ENCODE results near the gene SLC25A24.
"Not testable (repeated sequence)": the region's sequence is repeated elsewhere in the genome, so short reads cannot be mapped to it uniquely, and the experiment has no call there.

SLC25A24 gene
- 23.9 to 76.0 (median 30.2) reads per million in 3 experiments for total RNA-seq

- peak; percentile 76 for DNase-seq
These were observed at the start of gene SLC25A24 for GRCh38 chr1:108199781-108200686. Gene SLC25A24, minus strand, starts transcription at chr1:108200343. Its CDS starts 205 bp downstream, at chr1:108200138.

DNA sequence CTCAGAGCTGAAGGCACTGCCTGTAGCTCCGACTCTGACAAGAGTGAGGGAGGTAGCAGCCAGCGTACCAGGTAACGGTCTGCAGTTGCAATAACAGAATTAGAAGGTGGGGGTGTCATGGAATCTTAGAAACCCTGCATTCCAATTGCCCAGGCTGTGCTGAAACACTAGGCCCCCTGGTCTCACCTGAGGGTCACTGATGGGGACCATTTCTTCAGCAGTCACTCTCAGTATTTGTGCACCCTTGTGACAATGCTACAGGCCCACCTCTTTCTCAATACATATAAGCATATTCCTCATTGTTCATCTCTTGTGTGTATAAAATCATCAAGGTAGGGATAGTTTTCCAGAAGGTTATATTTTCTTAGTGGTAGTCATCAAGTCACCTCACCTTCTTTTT, 43.8 kb upstream of the SLC25A24 start, which contains the start of gene NBPF4:
NBPF4 (minus strand) TSS at position 101 of the 400 bp plus-strand sequence. CDS start 315 bp downstream, outside the sequence.
- not testable (repeated sequence) for DNase-seq

- not testable (repeated sequence) for DNase-seq
These were observed 39.3 kb upstream of the SLC25A24 start for GRCh38 chr1:108239426-108239825.

DNA sequence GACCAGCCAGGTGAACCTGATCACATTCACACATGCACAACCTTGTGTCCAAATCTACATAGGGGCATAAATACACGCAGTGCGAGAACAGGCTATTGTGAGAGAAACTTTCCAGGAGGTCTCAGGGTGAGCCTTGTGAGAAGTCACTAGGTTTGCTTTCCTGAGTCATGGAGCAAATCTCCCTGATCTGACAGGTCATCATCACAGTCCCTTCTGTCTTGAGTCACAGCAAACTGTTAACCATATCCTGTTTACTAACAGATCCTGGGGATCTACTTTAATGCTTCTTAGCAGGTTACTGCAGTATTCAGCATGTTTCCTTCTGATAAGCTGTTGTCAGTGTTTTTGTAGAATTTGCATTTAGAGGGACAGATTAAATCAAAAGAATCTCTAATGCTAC, 35.2 kb upstream of the SLC25A24 start:
- not testable (repeated sequence) for DNase-seq

GRCh38 chr1:108232183-108232582, 32.0 kb upstream of the SLC25A24 start:
- not testable (repeated sequence) for DNase-seq

DNA sequence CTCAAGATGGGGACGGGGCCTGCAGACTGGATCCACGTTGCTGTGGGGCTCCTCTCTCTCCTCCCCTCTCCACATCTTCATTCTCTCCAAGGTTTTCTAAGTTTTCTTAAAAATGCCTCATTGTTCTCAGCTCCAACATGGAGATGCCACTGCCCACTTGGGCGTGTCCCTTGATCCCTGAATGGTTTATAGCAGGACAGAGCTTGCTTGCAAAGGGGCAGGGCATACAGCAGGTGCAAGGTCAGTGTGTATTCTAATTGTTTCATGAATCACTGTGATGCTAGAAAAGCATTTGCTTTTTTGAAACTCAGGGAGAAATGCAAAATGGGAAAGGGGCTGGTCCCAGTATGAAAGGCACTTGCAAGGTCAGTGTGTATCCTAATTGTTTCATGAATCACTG, 29.8 kb upstream of the SLC25A24 start:
- DNase-seq: not testable (repeated sequence)

- DNase-seq: not testable (repeated sequence)
These were observed 27.6 kb upstream of the SLC25A24 start for GRCh38 chr1:108227772-108228171.

GRCh38 chr1:108226855-108227254, 26.7 kb upstream of the SLC25A24 start:
- not testable (repeated sequence) for DNase-seq

- not testable (repeated sequence) for DNase-seq
These were observed 23.1 kb upstream of the SLC25A24 start for GRCh38 chr1:108223226-108223625.

GRCh38 chr1:108217515-108218174, 17.5 kb upstream of the SLC25A24 start:
- not testable (repeated sequence) for DNase-seq

DNA sequence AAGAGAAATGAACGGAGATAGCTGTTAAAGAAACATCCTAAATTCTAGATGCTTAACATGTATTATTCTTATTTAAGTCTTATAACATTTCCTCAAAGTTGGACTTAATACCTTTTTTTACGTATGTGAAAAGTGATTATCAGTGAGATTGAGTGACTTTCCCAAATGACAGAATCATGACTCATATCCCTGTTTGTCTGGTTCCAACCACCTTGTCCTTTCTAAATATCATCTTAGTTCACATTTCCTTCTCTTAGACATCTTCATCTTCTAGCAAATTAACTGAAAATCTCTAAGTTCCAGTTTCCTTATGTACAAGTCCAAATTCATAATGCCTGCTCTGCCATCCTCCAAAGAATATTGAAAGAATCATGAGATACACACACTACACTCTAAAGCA, 16.9 kb upstream of the SLC25A24 start:
- DNase-seq: not testable (repeated sequence)

- not testable (repeated sequence) for DNase-seq
These were observed 16.1 kb upstream of the SLC25A24 start for GRCh38 chr1:108216028-108216890.

DNA sequence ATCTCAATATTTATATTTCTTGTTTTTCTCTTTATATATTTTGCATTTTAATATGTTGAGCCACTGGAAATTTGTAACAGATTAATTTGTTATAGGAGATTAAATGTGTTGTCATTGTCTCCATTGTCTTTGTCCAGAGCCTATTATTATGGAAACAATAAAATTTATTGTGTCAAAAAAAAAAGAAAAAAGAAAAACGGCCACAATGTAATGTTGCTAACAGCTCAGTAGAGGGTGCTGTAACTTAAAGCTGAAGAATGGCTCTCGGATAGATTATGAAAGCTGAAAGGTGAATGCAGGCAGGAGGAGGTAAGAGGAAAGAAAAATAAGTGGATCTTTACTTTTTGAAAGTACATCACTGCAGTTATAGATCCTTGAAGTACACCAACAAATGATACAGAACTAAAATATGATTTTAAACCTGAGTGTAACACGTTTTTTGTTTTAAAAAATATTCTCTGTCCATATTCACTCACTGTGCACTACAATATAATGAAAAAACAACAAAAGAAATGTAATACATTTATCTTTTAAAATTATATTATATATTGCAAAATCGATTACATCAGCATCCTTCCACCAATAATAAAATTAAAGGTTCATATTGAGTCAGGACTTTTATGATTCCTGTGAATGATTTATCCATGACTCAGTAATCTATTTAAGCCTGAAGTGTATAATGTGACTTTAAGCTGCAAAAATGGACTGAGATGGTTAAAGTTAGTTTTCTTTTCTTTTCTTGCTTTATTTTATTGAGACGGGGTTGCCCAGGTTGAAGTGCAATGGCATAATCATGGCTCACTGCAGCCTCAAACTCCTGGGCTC, 14.7 kb upstream of the SLC25A24 start:
- peak; percentile 19 for DNase-seq

GRCh38 chr1:108211014-108211413, 10.9 kb upstream of the SLC25A24 start:
- DNase-seq: no peak

- DNase-seq: peak; percentile 5
These were observed 9.4 kb upstream of the SLC25A24 start for GRCh38 chr1:108209456-108210108.

GRCh38 chr1:108208724-108209446, 8.7 kb upstream of the SLC25A24 start:
- no peak for DNase-seq

GRCh38 chr1:108203582-108203981, 3.4 kb upstream of the SLC25A24 start:
- not testable (repeated sequence) for DNase-seq

DNA sequence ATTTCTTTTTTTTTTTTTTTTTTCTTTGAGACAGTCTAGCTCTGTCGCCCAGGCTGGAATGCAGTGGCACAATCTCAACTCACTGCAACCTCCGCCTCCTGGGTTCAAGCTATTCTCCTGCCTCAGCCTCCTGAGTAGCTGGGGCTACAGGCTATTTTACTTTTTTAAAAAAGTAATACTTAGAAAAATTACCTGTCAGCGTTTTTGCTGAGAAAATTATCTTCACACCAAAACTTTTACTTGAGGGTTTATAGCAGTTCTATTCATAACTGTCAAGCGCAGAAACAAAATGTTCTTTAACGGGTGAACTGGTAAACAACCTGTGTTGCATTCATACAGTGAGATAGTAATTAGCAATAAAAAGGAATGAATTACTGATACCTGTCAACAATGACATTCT, 1.5 kb upstream of the SLC25A24 start:
- no peak for DNase-seq

DNA sequence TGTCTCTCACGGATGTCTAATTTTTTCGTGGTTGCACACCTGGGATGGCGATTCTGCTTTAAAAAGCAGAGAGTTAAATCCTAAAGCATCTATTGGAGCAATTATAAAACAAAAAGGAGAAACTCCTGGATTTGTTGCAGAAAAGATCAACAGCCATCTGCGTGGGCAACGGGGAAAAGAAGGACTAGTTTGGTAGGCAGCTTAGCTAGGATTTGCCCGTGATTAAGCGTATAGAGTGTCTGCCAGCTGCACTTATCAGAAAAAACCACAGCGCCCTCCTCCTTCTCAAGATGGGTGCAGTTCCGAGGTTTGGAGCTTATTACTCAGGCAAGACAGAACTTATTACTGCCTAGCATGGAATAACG, 526 bp upstream of the SLC25A24 start:
- peak; percentile 45 for DNase-seq

DNA sequence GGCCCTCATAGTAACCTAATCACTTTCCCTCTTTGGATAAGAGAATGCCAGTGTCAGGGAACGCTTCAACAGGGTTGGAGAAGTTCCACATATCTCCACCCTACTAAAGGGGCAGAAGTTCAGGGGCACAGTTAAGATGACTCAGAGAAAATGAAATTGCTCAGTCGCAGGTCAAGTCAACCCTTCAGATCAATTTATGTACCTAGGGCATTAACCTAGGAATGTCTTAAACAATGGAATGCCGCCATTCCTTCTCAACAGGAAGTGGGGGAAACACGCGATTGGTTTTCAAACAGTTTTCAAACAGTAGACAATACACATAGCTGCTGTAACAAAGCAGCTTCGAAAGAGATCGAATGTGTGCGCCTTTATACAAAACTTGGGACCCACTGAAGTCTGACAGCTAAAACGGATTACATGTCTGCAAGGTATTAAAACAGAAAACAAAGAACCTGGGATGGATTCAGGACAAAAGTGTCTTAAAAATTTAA, 897 bp downstream of the SLC25A24 start:
- peak; percentile 3 for DNase-seq
